ENCODE results near the gene OBP2B.

DNA sequence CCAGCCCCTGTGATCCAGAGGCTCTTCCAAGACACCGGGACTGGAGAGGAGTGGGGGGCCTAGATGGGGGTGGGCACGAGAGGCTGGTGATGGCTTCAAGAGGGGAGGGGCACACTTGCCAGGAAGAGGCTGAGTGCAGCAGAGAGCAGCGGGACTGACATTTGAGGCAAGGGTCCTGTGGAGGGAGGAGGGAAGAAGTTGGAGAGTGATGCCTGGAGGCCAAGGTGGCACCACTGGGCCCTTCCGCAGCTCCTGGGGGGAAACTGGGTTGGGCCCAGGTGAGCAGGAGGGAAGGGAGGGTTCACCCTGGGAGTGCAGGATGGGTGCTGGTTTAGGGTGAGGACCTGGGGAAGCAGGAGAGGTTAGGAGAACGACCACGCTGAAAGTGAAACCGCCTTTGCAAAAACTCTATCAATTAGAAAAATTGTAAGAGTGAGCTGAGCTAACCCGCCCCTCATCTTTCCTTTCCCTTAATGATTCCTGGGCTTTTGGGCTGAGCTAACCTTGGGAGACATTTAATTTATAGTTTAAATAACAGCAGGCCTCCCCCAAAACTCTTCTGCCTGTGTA, 39.8 kb upstream of the OBP2B start:
- TF ChIP-seq CTCF (IDR thresholded peaks at IDR 0.05): no peak
- no peak for TF ChIP-seq POLR2AphosphoS5 (IDR thresholded peaks at IDR 0.05; ENCODE audit: low read depth, low read length)
- no peak for TF ChIP-seq TCF7L2 (IDR thresholded peaks at IDR 0.05; ENCODE audit: low read depth, low read length)
- TF ChIP-seq SIN3A (IDR thresholded peaks at IDR 0.05; ENCODE audit: borderline replicate concordance, insufficient read depth, low read depth, low read length): no peak
- TF ChIP-seq REST (IDR thresholded peaks at IDR 0.05; ENCODE audit: insufficient read depth in 1 of 2, low read depth in 2 of 2, low read length in 1 of 2): no peak

Data from Panc1 (cell line).